ENCODE results near the gene DAPL1.

DAPL1 gene

DNA sequence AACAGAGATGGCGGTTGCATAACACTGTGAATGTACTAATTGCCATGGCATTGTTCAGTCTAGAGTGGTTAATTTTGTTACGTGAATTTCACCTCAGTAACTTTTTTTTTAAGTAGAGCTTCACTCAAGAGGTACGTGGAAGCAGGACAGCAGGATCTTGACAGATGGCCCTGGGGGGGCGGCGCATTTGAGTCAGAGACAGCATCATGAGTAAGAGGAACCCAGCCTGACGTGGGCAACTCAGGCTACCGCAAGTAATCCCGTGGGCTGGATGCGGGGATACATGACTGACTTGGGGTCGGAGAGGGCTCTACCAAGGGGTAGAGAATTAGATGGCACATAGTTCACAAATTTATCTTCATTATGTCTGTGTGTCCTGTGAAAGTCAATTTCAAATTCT lies 38.1 kb upstream of the DAPL1 start:
- WGBS, 2 experiments = 94 to 95% methylated on average over 10 of the region's 10 CpGs
- H3K27ac ChIP-seq (ENCODE audit: insufficient read depth, low read depth, low read length, poor library complexity, severe bottlenecking) = no peak overlapping the region

DNA sequence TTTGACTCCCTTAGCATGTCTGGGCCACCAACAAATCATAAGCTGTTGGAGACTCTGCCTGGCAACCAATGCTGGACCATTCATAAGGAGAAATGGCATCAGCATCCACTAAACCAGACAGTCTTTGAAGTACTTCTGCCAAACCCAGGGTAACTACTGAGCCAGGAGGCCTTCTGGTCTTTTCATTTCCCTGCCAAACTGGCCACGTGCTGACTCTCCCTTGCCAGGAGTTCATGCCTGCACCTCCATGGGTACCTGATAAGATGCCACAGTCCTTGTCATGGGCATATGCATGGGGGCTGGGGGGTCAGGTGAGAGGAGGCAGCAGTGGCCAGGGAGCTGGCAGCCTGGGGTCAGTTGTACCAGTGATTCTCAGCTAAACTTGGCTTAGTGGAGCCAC lies 34.2 kb upstream of the DAPL1 start:
- H3K27me3 ChIP-seq (ENCODE audit: control insufficient read depth, insufficient read depth, low read length, poor library complexity, severe bottlenecking) = no peaks in the 10 kb centered on the region
- H3K9me3 ChIP-seq (ENCODE audit: control insufficient read depth, low read length) = no peaks in the 10 kb centered on the region
- no peak overlapping the region for H3K4me3 ChIP-seq (ENCODE audit: insufficient read depth, low read depth, low read length)
- 90 to 97% methylated on average over 1 of the region's 1 CpG for WGBS, 2 experiments
- no peaks in the 10 kb centered on the region for H3K4me1 ChIP-seq (ENCODE audit: control insufficient read depth, insufficient read depth, low read length)
- no peaks in the 10 kb centered on the region for H3K36me3 ChIP-seq (ENCODE audit: control insufficient read depth, insufficient read depth, low read length)
- no peak overlapping the region for H3K27ac ChIP-seq (ENCODE audit: insufficient read depth, low read depth, low read length, poor library complexity, severe bottlenecking)

More for the DNA sequence above, 38.1 kb upstream of the DAPL1 start:
- Histone ChIP-seq H3K36me3 (ENCODE audit: control insufficient read depth, insufficient read depth, low read length) (no peaks in the 10 kb centered on the region), H3K9me3 (ENCODE audit: control insufficient read depth, low read length) (no peaks in the 10 kb centered on the region), H3K27me3 (ENCODE audit: control insufficient read depth, insufficient read depth, low read length, poor library complexity, severe bottlenecking) (no peaks in the 10 kb centered on the region), H3K4me1 (ENCODE audit: control insufficient read depth, insufficient read depth, low read length) (no peaks in the 10 kb centered on the region), H3K4me3 (ENCODE audit: insufficient read depth, low read depth, low read length) (no peak overlapping the region)

DNA sequence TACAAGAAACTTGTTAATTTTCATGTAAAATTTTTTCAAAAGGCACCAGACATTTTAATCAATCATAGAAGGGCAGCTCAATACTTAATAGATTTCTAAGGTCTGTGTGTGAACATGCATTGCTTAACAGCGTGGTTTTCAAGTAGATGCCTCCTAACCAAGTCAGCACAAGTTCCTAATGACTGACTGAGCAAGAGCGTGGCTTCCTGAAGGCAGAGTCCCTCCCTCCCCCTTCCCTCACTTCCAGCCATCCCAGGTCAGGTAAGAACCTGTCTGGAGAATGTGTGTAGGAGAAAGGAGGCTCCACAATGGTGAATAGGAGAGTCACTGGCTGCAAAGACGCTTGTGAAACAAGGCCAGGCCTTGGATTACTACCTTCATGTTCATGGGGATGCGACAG lies 33.5 kb upstream of the DAPL1 start:
- Histone ChIP-seq H3K36me3 (ENCODE audit: control insufficient read depth, insufficient read depth, low read length) (no peaks in the 10 kb centered on the region), H3K27ac (ENCODE audit: insufficient read depth, low read depth, low read length, poor library complexity, severe bottlenecking) (no peak overlapping the region), H3K4me3 (ENCODE audit: insufficient read depth, low read depth, low read length) (no peak overlapping the region), H3K4me1 (ENCODE audit: control insufficient read depth, insufficient read depth, low read length) (no peaks in the 10 kb centered on the region), H3K27me3 (ENCODE audit: control insufficient read depth, insufficient read depth, low read length, poor library complexity, severe bottlenecking) (no peaks in the 10 kb centered on the region), H3K9me3 (ENCODE audit: control insufficient read depth, low read length) (no peaks in the 10 kb centered on the region)
- 91 to 93% methylated on average over 4 of the region's 4 CpGs for WGBS, 2 experiments

DNA sequence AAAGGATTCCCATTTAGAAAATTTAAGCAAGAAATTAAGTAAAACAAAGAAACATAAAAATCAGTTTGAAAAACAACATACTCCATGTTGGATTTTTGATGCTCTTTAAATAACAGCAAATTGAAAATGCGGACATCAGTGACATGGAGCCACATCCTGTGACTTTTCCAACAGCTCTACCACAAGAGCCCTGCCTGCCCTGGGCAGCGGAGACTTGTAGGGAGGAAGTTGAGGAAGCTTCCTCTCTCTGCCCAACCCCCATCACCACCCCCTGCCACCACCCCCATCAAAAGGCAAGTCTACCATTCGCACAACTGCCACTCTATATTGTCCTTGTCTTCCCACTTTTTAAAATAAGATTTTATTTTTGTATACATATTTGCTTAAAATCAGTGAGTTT lies 32.8 kb upstream of the DAPL1 start:
- H3K27me3 ChIP-seq (ENCODE audit: control insufficient read depth, insufficient read depth, low read length, poor library complexity, severe bottlenecking) = no peaks in the 10 kb centered on the region
- no peak overlapping the region for H3K27ac ChIP-seq (ENCODE audit: insufficient read depth, low read depth, low read length, poor library complexity, severe bottlenecking)
- H3K4me3 ChIP-seq (ENCODE audit: insufficient read depth, low read depth, low read length) = no peak overlapping the region
- H3K9me3 ChIP-seq (ENCODE audit: control insufficient read depth, low read length) = no peaks in the 10 kb centered on the region
- WGBS, 2 experiments = 86 to 100% methylated on average over 2 to 3 of the region's 3 CpGs
- H3K4me1 ChIP-seq (ENCODE audit: control insufficient read depth, insufficient read depth, low read length) = no peaks in the 10 kb centered on the region
- no peaks in the 10 kb centered on the region for H3K36me3 ChIP-seq (ENCODE audit: control insufficient read depth, insufficient read depth, low read length)

DNA sequence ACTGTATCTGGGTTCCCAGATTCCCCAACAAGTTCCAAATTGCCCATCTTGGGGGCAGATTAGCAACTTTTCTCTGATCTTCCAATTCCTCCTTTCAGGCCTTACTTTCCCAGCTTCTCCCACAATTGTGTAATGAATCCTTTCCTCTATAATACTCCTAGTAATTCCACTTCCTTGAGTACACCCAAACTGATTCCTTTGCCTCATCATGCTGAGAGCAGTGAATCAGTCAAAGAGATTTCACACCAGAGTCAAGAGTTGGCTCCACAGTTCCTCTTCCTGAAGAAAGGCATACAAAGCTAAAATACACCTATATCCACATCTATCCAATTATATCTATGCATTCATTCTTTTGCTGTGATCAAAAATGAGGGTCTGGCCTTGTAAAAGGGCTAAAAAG lies 28.6 kb upstream of the DAPL1 start:
- Histone ChIP-seq H3K27me3 (ENCODE audit: control insufficient read depth, insufficient read depth, low read length, poor library complexity, severe bottlenecking) (no peaks in the 10 kb centered on the region), H3K4me3 (ENCODE audit: insufficient read depth, low read depth, low read length) (no peak overlapping the region), H3K27ac (ENCODE audit: insufficient read depth, low read depth, low read length, poor library complexity, severe bottlenecking) (no peak overlapping the region), H3K4me1 (ENCODE audit: control insufficient read depth, insufficient read depth, low read length) (no peaks in the 10 kb centered on the region), H3K36me3 (ENCODE audit: control insufficient read depth, insufficient read depth, low read length) (no peaks in the 10 kb centered on the region), H3K9me3 (ENCODE audit: control insufficient read depth, low read length) (no peaks in the 10 kb centered on the region)

DNA sequence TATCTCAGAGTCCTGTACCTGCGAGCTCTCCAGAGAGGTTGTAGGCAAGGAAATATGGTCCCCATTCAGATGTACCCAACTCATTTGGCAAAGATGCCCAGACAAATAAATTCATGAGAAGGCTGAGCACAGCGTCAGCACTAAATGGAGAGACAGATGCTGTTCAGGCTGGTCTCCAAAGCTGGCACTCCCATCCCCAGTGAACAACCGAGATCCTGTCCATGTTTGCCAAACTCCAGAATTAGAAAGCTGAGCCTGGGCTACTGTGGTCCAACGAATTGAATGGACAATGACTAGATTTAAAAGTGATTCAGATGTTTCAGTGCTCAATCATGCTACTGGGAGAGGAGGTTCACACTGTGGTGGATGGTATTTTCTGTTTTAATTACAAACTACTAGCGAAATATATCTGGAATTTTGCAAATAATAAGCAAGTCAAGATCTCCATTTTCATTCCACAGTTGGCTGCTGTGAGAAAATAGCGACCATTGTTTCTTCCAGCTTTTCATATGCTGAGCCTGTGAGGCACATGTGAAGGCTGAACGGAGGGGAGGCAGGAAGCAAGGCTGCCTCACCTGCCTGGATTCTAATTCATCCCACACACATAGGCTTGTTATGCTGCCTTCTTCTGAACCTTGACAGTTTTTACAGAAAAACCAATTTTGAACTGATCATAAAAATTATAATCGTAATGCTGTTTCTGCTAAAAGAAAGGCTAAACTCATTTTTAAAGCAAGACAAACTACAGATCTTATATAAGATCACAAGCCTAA lies 22.6 kb upstream of the DAPL1 start:
- no peaks in the 10 kb centered on the region for H3K4me1 ChIP-seq (ENCODE audit: control insufficient read depth, insufficient read depth, low read length)
- no peak overlapping the region for H3K4me3 ChIP-seq (ENCODE audit: insufficient read depth, low read depth, low read length)
- no peaks in the 10 kb centered on the region for H3K36me3 ChIP-seq (ENCODE audit: control insufficient read depth, insufficient read depth, low read length)
- no peak overlapping the region for H3K27ac ChIP-seq (ENCODE audit: insufficient read depth, low read depth, low read length, poor library complexity, severe bottlenecking)
- no peaks in the 10 kb centered on the region for H3K27me3 ChIP-seq (ENCODE audit: control insufficient read depth, insufficient read depth, low read length, poor library complexity, severe bottlenecking)
- H3K9me3 ChIP-seq (ENCODE audit: control insufficient read depth, low read length) = no peaks in the 10 kb centered on the region
- WGBS, 2 experiments = 69 to 71% methylated on average over 8 of the region's 8 CpGs

DNA sequence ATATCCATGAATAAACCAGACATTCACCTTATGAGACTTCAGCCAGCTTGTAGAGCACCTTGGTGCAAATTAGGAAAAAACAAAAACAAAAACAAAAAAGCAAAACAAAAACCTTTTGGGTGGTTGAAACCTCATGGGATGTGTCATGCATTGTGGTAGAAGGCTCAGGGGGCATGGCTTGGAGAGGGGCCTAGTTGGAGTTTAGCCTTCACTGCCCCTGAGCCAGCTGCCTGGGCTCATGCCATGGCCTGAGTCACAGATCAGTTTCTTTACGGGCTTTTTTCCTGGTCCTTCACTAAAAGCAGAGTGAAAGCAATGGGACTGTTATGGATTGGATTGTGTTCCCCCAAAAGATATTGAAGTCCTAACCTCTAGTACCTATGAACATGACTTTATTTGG lies 22.0 kb upstream of the DAPL1 start:
- WGBS, 2 experiments = 89 to 92% methylated on average over 1 of the region's 1 CpG
- H3K27me3 ChIP-seq (ENCODE audit: control insufficient read depth, insufficient read depth, low read length, poor library complexity, severe bottlenecking) = no peaks in the 10 kb centered on the region
- no peak overlapping the region for H3K4me3 ChIP-seq (ENCODE audit: insufficient read depth, low read depth, low read length)
- no peaks in the 10 kb centered on the region for H3K36me3 ChIP-seq (ENCODE audit: control insufficient read depth, insufficient read depth, low read length)
- no peak overlapping the region for H3K27ac ChIP-seq (ENCODE audit: insufficient read depth, low read depth, low read length, poor library complexity, severe bottlenecking)
- H3K9me3 ChIP-seq (ENCODE audit: control insufficient read depth, low read length) = no peaks in the 10 kb centered on the region
- no peaks in the 10 kb centered on the region for H3K4me1 ChIP-seq (ENCODE audit: control insufficient read depth, insufficient read depth, low read length)

DNA sequence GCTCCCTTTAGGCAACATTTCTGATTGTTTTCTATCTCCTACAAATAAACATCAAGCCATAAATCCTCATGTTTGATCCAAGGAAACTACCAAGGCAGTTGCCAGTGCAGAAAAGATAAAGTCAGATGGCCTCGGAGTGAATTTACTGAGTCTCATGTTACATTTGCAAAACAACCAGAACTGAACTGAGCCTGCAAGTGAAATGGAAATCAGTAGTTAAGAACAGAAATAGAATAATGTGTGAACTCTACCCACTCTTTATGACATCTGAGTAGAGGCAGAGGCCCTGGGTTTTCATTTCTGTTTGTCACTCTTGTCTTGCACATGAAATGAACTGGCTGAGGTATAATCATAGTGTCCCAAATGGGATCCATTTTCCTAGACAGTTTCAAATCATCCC lies 20.4 kb upstream of the DAPL1 start:
- Histone ChIP-seq H3K4me1 (ENCODE audit: control insufficient read depth, insufficient read depth, low read length) (no peaks in the 10 kb centered on the region), H3K4me3 (ENCODE audit: insufficient read depth, low read depth, low read length) (no peak overlapping the region), H3K27ac (ENCODE audit: insufficient read depth, low read depth, low read length, poor library complexity, severe bottlenecking) (no peak overlapping the region), H3K27me3 (ENCODE audit: control insufficient read depth, insufficient read depth, low read length, poor library complexity, severe bottlenecking) (no peaks in the 10 kb centered on the region), H3K9me3 (ENCODE audit: control insufficient read depth, low read length) (no peaks in the 10 kb centered on the region), H3K36me3 (ENCODE audit: control insufficient read depth, insufficient read depth, low read length) (no peaks in the 10 kb centered on the region)
- WGBS, 2 experiments = 67 to 78% methylated on average over 1 of the region's 1 CpG

DNA sequence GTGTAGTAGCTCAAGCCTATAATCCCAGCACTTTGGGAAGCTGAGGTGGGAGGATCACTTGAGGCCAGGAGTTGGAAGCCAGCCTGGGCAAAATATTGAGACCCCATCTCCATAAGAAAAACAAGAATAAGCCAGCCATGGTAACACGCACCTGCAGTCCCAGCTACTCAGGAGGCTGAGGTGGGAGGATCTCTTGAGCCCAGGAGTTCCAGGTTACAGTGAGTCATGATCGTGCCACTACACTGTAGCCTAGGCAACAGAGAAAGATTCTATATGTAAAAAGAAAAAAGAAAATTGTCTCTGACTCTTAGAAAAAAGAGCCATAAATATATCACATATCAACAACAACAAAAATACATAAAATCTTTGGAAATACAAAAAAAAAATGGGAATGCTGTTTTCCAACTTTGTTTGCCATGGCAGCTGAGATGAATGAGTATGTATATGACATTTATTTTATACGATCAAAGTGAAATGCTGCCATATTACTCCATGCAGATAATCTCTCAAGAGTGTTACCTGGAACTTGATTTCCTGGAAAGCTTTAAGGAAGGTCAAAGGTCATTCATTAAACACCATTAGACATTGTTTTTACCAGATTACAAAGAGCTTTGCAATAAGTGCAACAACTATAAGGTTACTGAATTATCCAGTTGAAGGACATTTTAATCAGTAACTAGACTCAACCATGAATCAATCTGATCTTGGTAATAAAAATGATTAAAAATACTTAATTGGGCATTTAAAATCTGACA lies 19.7 kb upstream of the DAPL1 start:
- WGBS, 2 experiments = 85 to 98% methylated on average over 2 to 3 of the region's 3 CpGs
- H3K4me1 ChIP-seq (ENCODE audit: control insufficient read depth, insufficient read depth, low read length) = no peaks in the 10 kb centered on the region
- H3K27me3 ChIP-seq (ENCODE audit: control insufficient read depth, insufficient read depth, low read length, poor library complexity, severe bottlenecking) = no peaks in the 10 kb centered on the region
- H3K4me3 ChIP-seq (ENCODE audit: insufficient read depth, low read depth, low read length) = no peak overlapping the region
- H3K9me3 ChIP-seq (ENCODE audit: control insufficient read depth, low read length) = no peaks in the 10 kb centered on the region
- no peaks in the 10 kb centered on the region for H3K36me3 ChIP-seq (ENCODE audit: control insufficient read depth, insufficient read depth, low read length)
- no peak overlapping the region for H3K27ac ChIP-seq (ENCODE audit: insufficient read depth, low read depth, low read length, poor library complexity, severe bottlenecking)

DNA sequence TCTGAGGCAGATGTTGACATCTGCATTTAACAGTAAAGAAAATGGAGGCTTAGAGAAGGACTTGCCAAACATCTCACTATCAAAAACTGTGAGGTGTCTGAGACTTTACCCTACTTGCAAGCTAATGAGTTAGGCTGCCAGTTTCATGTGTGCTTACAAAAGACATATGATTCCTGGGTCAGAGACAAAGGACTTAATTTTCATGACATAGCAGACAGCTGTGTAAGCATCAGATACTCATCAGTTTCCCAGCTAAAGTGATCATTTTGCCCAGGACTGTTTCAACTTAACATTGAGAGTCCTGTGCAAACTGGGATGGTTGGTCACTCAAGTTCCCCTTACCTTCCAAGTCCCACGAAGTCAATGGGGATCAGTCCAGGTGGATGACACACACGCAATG lies 18.9 kb upstream of the DAPL1 start:
- Histone ChIP-seq H3K4me1 (ENCODE audit: control insufficient read depth, insufficient read depth, low read length) (no peaks in the 10 kb centered on the region), H3K9me3 (ENCODE audit: control insufficient read depth, low read length) (no peaks in the 10 kb centered on the region), H3K4me3 (ENCODE audit: insufficient read depth, low read depth, low read length) (no peak overlapping the region), H3K27me3 (ENCODE audit: control insufficient read depth, insufficient read depth, low read length, poor library complexity, severe bottlenecking) (no peaks in the 10 kb centered on the region), H3K27ac (ENCODE audit: insufficient read depth, low read depth, low read length, poor library complexity, severe bottlenecking) (no peak overlapping the region), H3K36me3 (ENCODE audit: control insufficient read depth, insufficient read depth, low read length) (no peaks in the 10 kb centered on the region)
- WGBS, 2 experiments = 85 to 94% methylated on average over 2 of the region's 2 CpGs

Measured in ectodermal cell (in vitro differentiated cells).